Caco-2 (cell line): ENCODE data around the gene GP1BA. TPM values are rescaled to one million over a fixed set of nuclear protein-coding genes. Genes with fewer than 3 reads are reported as not detected.
A peak's percentile ranks its signal among the peaks of the same experiment; 100 is the strongest.
"Not testable (repeated sequence)": the region's sequence is repeated elsewhere in the genome, so short reads cannot be mapped to it uniquely, and the experiment has no call there.

Experiments used
- BruUV-seq: library from RNA; stranded (reverse); fragments of 400-500 nt; replicated peaks from 2 replicates; lab custom pipeline; 2021; lab: Mats Ljungman, UMichigan
- CTCF ChIA-PET: fragments of 300-600 bp; sonication (Branson Sonifier 250); formaldehyde crosslinking; loops from one replicate; lab custom pipeline; 2022; ENCODE audit warnings: antibody characterized with exemption; lab: Charles Lee
- POLR2A ChIA-PET: fragments of 300-600 bp; sonication (Branson Sonifier 250); formaldehyde crosslinking; loops from one replicate; lab custom pipeline; 2022; ENCODE audit warnings: antibody characterized with exemption; lab: Charles Lee
- DNase-seq, 2 experiments: peaks; one replicate each; pipeline versions ENCODE4 v3.0.0 to v3.0.0-alpha.2; 2020 to 2022
- H3K27me3 ChIP-seq: replicated peaks from 2 replicates; pipeline ENCODE4 v1.6.0; 2011; ENCODE audit warnings: low read length; ENCODE audit not compliant: control insufficient read depth, insufficient read depth
- H3K36me3 ChIP-seq: 2 replicates; pipeline ENCODE4 v1.5.1; 2011; ENCODE audit warnings: low read length; ENCODE audit not compliant: control insufficient read depth, insufficient read depth
- H3K4me1 ChIP-seq: fragments of 250-450 bp; sonication (Bioruptor Pico); 2 replicates; pipeline ENCODE4 v1.5.1; 2020; ENCODE audit warnings: mild to moderate bottlenecking
- H3K4me3 ChIP-seq: 2 replicates; pipeline ENCODE4 v1.5.1; 2011; ENCODE audit warnings: low read depth, mild to moderate bottlenecking, control low read depth, low read length
- H3K9me3 ChIP-seq: fragments of 250-450 bp; sonication (Bioruptor Pico); 2 replicates; pipeline ENCODE4 v1.5.1; 2020; ENCODE audit warnings: mild to moderate bottlenecking, moderate library complexity
- H3K27ac Mint-ChIP-seq: one replicate; pipeline ENCODE4 v1.8.0; 2022; ENCODE audit warnings: mixed read lengths; ENCODE audit not compliant: unreplicated experiment
- H3K27me3 Mint-ChIP-seq: one replicate; pipeline ENCODE4 v1.8.0; 2022; ENCODE audit warnings: mixed read lengths; ENCODE audit not compliant: insufficient read depth, unreplicated experiment
- H3K36me3 Mint-ChIP-seq: one replicate; pipeline ENCODE4 v1.8.0; 2022; ENCODE audit warnings: mild to moderate bottlenecking, mixed read lengths; ENCODE audit not compliant: insufficient read depth, unreplicated experiment
- H3K4me1 Mint-ChIP-seq: one replicate; pipeline ENCODE4 v1.8.0; 2022; ENCODE audit warnings: low read depth, mixed read lengths; ENCODE audit not compliant: unreplicated experiment
- H3K4me3 Mint-ChIP-seq: one replicate; pipeline ENCODE4 v1.8.0; 2022; ENCODE audit warnings: mild to moderate bottlenecking, moderate library complexity, mixed read lengths; ENCODE audit not compliant: unreplicated experiment
- H3K9me3 Mint-ChIP-seq: one replicate; pipeline ENCODE4 v1.8.0; 2022; ENCODE audit warnings: mixed read lengths; ENCODE audit not compliant: unreplicated experiment
- intact Hi-C: fragments of 100-400 bp; cut with micrococcal nuclease; formaldehyde crosslinking; loops from one replicate; pipeline ENCODE4 v1.10.0; 2022; ENCODE audit not compliant: unreplicated experiment
- total RNA-seq: library from RNA; stranded (reverse); gene quantifications from 2 replicates; pipeline ENCODE4 v1.2.3, GENCODE V29; 2022
- TF ChIP-seq, protein P1 (sequence below), 2 experiments: fragments of 200-600 bp in 1 of 2; IDR thresholded peaks; 1 replicate in 1 of 2; 2 replicates in 1 of 2; pipeline versions ENCODE4 v1.5.1 to v1.8.0; 2011 to 2022; ENCODE audit warnings: antibody characterized with exemption in 1 of 2, control low read depth in 1 of 2, inconsistent platforms in 1 of 2, low read depth in 1 of 2, low read length in 1 of 2, mild to moderate bottlenecking in 1 of 2, moderate library complexity in 1 of 2; ENCODE audit not compliant: insufficient read depth in 1 of 2, severe bottlenecking in 1 of 2, unreplicated experiment in 1 of 2

GP1BA gene
- total RNA-seq, 1 experiment from 2014 or later: not detected

DNA sequence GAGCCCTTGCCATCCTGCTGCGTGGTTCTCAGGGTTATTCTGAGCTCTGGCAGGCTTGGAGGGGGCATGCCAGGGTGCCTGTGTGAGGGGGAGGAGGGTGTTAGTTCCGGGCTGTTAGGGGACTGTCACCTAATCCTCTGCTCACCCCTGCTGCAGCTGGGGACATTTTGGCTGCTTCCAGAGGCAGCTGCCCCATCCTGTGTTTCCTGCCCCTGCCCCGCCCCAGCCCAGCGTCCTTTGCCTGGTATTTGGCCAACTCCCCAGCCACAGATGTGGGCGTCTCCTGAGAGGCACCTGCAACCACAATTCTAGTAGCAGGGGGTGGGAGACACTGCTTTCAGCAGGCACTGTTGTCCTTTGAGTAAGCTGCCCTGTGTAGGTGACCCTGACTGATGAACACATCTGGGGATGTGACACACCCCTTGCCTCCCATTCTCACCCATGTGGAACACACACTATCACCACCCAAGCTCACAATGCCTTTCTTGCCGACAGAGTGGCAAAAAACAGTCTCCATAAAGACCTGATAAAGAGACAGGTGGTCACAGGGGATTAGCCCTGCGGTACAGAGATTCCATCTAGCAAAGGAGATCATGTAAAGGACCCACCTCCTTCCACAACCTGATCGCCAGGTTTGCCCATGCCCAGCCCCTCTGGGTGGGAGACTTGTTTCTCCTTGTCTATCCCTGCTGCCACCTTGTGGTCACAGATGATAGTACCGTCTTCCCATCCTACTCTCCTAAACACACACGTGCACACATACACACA, 28.8 kb upstream of the GP1BA start, which contains the start of gene CHRNE:
CHRNE (minus strand) TSS at position 48 of the 768 bp plus-strand sequence; CDS start at position 13, 35 bp downstream.
- peaks cover 3% of the 10 kb centered on the region; the same call in 1 of the 2 replicates for H3K4me1 ChIP-seq
- Mint-ChIP-seq H3K36me3 (peaks cover 20% of the 10 kb centered on the region), H3K4me3 (no peak within 1 kb of the TSS), H3K27me3 (no peaks in the 10 kb centered on the region), H3K27ac (no peak within 1 kb of the TSS), H3K9me3 (no peaks in the 10 kb centered on the region), H3K4me1 (peaks cover 10% of the 10 kb centered on the region)
- TF ChIP-seq, protein P1, sequence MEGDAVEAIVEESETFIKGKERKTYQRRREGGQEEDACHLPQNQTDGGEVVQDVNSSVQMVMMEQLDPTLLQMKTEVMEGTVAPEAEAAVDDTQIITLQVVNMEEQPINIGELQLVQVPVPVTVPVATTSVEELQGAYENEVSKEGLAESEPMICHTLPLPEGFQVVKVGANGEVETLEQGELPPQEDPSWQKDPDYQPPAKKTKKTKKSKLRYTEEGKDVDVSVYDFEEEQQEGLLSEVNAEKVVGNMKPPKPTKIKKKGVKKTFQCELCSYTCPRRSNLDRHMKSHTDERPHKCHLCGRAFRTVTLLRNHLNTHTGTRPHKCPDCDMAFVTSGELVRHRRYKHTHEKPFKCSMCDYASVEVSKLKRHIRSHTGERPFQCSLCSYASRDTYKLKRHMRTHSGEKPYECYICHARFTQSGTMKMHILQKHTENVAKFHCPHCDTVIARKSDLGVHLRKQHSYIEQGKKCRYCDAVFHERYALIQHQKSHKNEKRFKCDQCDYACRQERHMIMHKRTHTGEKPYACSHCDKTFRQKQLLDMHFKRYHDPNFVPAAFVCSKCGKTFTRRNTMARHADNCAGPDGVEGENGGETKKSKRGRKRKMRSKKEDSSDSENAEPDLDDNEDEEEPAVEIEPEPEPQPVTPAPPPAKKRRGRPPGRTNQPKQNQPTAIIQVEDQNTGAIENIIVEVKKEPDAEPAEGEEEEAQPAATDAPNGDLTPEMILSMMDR (IDR thresholded peaks at IDR 0.05; ENCODE audit: insufficient read depth in 1 of 2, low read depth in 1 of 2, low read length in 1 of 2, severe bottlenecking in 1 of 2, unreplicated experiment in 1 of 2): peak; percentile 33 to 51
- ChIA-PET CTCF (interaction anchor here (0.6 kb wide), 2 partner anchors 11 to 14 kb away, joined by 3 to 6 read pairs; no protein-coding TSS in a partner anchor), POLR2A (no interaction called here)
- H3K9me3 ChIP-seq: no peaks in the 10 kb centered on the region
- intact Hi-C loops: no loop called here
- peak; percentile 70 to 78 for DNase-seq
- no peaks in the 10 kb centered on the region for H3K27me3 ChIP-seq
- H3K4me3 ChIP-seq: no peak within 1 kb of the TSS
- BruUV-seq: no TSS peak
- H3K36me3 ChIP-seq: no peaks in the 10 kb centered on the region

DNA sequence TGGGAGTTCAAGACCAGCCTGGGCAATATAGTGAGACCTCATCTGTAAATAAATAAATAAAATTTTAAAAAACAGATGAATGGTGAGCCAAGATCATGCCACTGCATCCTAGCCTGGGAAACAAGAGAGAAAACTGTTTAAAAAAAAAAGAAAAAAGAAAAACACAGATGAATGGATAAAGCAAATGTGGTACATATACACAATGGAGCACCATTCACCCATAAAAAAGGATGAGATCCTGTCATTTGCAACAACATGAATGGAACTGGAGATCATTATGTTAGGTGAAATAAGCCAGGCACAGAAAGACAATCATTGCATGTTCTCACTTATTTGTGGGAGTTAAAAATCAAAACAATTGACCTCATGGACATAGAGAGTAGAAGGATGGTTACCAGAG, 25.4 kb upstream of the GP1BA start:
- H3K9me3 ChIP-seq, H3K4me3 ChIP-seq, H3K27me3 ChIP-seq, H3K36me3 ChIP-seq, intact Hi-C loops, H3K27me3 Mint-ChIP-seq, H3K9me3 Mint-ChIP-seq, H3K4me1 ChIP-seq, DNase-seq, H3K27ac Mint-ChIP-seq, BruUV-seq, POLR2A ChIA-PET, H3K36me3 Mint-ChIP-seq, H3K4me3 Mint-ChIP-seq: not testable (repeated sequence)
- CTCF ChIA-PET: interaction anchor here (0.6 kb wide), 1 partner anchor 156 kb away, joined by 3 read pairs; no protein-coding TSS in a partner anchor
- peaks cover 10% of the 10 kb centered on the region for H3K4me1 Mint-ChIP-seq

DNA sequence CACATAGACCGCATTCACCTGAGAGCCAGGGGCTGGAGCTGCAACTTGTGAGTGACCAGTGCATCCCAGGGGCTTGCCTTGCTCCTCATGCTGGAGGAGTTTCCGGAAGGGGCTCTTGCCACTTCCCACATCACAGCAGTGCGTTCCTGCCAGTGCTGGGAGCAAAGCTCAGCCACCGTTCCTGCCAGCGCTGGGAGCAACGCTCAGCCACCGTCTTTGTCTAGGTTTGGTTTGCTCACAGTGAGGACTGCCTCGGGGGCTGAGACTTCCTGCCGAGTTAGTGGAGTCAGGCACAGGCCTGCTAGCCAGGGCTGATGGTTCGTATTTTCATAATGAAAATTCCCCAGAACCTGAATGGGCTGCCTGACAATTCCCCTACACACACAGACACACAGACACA, 23.8 kb upstream of the GP1BA start:
- no peak overlapping the region for H3K4me3 Mint-ChIP-seq
- H3K9me3 Mint-ChIP-seq: no peaks in the 10 kb centered on the region
- H3K4me1 Mint-ChIP-seq: peaks cover 4% of the 10 kb centered on the region
- peaks cover 3% of the 10 kb centered on the region for H3K36me3 Mint-ChIP-seq
- no peak overlapping the region for H3K27ac Mint-ChIP-seq
- no peaks in the 10 kb centered on the region for H3K27me3 ChIP-seq
- no TSS peak for BruUV-seq
- no peaks in the 10 kb centered on the region for H3K27me3 Mint-ChIP-seq
- no peaks in the 10 kb centered on the region for H3K36me3 ChIP-seq
- CTCF ChIA-PET: interaction anchor here (1.3 to 2.2 kb wide), 3 partner anchors 26 to 59 kb away, joined by 5 to 19 read pairs (median 13); partner anchors contain the start of genes RNF167, SLC25A11 and SPAG7
- TF ChIP-seq, protein P1 (IDR thresholded peaks at IDR 0.05; ENCODE audit: insufficient read depth in 1 of 2, low read depth in 1 of 2, low read length in 1 of 2, severe bottlenecking in 1 of 2, unreplicated experiment in 1 of 2): no peak
- no peak overlapping the region for H3K4me3 ChIP-seq
- no peak for DNase-seq
- H3K9me3 ChIP-seq: no peaks in the 10 kb centered on the region
- intact Hi-C loops: no loop called here
- POLR2A ChIA-PET: interaction anchor here (0.6 to 1.9 kb wide), 2 partner anchors 32 to 118 kb away, joined by 6 to 10 read pairs; partner anchors contain the start of genes RNF167 and SLC25A11
- H3K4me1 ChIP-seq: peaks cover 8% of the 10 kb centered on the region
